ENCODE data around the gene ALG5.

GRCh38 chr13:36915896-36916640 lies 83.1 kb downstream of the ALG5 start:
- TF ChIP-seq POLR2A (IDR thresholded peaks at IDR 0.05) (no peak), POLR2AphosphoS5 (IDR thresholded peaks at IDR 0.05) (no peak)

Data from sigmoid colon (tissue), 4 donors.